ENCODE data around the gene SLCO3A1. TPM values are rescaled to one million over a fixed set of nuclear protein-coding genes. Genes with fewer than 3 reads are reported as not detected.

The SLCO3A1 gene
- total RNA-seq, 2 experiments from 2014 or later: 8.5 to 40.0 TPM

DNA sequence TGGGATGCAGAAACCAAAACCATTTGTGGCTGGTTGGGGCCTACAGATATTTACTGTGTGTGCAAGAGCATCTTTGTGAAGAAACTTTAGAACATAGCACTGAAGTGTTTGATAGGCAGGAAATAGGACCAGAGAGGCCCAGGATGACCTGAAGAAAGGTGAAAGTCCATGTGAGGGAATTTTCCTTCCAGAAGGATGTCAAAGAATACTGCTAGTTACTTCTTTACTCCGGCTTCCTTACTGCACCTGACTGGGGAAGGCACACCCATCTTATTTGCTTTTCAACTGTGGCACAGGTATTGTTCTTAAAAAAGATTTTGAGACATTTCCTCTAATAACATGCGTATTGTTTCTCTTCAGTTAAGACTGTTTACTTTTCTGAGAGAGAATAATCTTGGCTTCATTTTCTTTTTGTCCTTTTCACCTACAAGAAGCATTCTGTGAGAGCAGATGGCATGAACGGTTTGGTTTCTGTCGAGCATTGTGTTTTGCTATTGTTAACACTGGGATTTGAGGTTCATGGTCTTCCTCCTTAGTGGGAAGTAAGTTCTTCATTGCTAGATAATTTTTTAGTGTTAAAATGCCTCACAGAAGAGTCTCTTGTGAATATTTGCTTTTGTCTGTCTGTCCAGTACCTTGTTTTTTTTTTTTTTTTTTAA, 71.5 kb downstream of the SLCO3A1 start:
- BruUV-seq (replicated peaks): no TSS peak
- 0 out of 2 replicates have a peak, but pooled peaks cover 4% of the 10 kb centered on the region for H4K20me1 ChIP-seq (ENCODE audit: insufficient read depth, low read length)
- peaks cover 48% of the 10 kb centered on the region for H3K4me1 ChIP-seq (ENCODE audit: insufficient read depth, low read length, poor library complexity, severe bottlenecking)
- no peak overlapping the region for H3K27ac ChIP-seq (ENCODE audit: low read depth, low read length, poor library complexity, severe bottlenecking)
- TF ChIP-seq, protein P1, sequence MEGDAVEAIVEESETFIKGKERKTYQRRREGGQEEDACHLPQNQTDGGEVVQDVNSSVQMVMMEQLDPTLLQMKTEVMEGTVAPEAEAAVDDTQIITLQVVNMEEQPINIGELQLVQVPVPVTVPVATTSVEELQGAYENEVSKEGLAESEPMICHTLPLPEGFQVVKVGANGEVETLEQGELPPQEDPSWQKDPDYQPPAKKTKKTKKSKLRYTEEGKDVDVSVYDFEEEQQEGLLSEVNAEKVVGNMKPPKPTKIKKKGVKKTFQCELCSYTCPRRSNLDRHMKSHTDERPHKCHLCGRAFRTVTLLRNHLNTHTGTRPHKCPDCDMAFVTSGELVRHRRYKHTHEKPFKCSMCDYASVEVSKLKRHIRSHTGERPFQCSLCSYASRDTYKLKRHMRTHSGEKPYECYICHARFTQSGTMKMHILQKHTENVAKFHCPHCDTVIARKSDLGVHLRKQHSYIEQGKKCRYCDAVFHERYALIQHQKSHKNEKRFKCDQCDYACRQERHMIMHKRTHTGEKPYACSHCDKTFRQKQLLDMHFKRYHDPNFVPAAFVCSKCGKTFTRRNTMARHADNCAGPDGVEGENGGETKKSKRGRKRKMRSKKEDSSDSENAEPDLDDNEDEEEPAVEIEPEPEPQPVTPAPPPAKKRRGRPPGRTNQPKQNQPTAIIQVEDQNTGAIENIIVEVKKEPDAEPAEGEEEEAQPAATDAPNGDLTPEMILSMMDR (conservative IDR thresholded peaks at IDR 0.05; ENCODE audit: low read length): no peak
- TF ChIP-seq EZH2phosphoT487 (IDR thresholded peaks at IDR 0.05; ENCODE audit: borderline replicate concordance, low read depth, low read length): no peak
- no peak overlapping the region for H2AFZ ChIP-seq (ENCODE audit: low read length)
- POLR2A ChIA-PET: no interaction called here
- CTCF ChIA-PET (ENCODE audit: unreplicated experiment): no interaction called here
- peaks cover 59% of the 10 kb centered on the region; the same call in 1 of the 2 replicates for H3K79me2 ChIP-seq (ENCODE audit: insufficient read depth, low read depth, low read length)
- H3K9me2 ChIP-seq (ENCODE audit: insufficient read depth, low read length): no peaks in the 10 kb centered on the region
- no peaks in the 10 kb centered on the region for H3K9me3 ChIP-seq (ENCODE audit: low read length)
- intact Hi-C loops (cut with micrococcal nuclease; ENCODE audit: unreplicated experiment): no loop called here
- 0 out of 2 replicates have a peak, but pooled peaks cover 5% of the 10 kb centered on the region for H3K36me3 ChIP-seq (ENCODE audit: insufficient read depth, low read length)
- no peak overlapping the region for H3K4me3 ChIP-seq (ENCODE audit: low read depth, low read length, poor library complexity, severe bottlenecking)
- no peak overlapping the region for H3K4me2 ChIP-seq (ENCODE audit: low read length)
- DNase-seq (ENCODE audit: low spot score): no peak

DNA sequence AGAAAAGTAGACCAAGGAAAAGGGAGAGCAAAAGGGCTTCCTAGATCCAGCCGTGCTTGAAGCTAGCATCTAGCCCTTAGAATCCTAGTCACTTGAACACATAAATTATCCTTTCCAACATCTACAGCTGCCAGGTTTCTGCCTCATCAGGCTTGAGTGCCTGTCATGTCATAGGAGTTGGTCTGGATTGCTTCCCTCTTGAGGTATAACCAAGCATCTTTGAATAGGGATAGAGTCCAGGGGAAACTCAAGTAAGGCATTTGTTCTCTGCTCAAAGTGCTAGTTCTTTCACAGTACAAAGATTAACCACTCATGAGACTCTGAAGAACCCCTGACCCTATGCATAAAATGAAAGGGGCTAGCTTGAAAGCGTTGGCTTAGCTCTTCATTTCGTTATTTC, 72.3 kb downstream of the SLCO3A1 start:
- no peak for TF ChIP-seq EZH2phosphoT487 (IDR thresholded peaks at IDR 0.05; ENCODE audit: borderline replicate concordance, low read depth, low read length)
- TF ChIP-seq, protein P1 (conservative IDR thresholded peaks at IDR 0.05; ENCODE audit: low read length): no peak
- BruUV-seq (replicated peaks): no TSS peak
- Histone ChIP-seq H3K4me2 (ENCODE audit: low read length) (no peak overlapping the region), H3K79me2 (ENCODE audit: insufficient read depth, low read depth, low read length) (peaks cover 59% of the 10 kb centered on the region; the same call in 1 of the 2 replicates), H3K4me3 (ENCODE audit: low read depth, low read length, poor library complexity, severe bottlenecking) (no peak overlapping the region), H3K9me2 (ENCODE audit: insufficient read depth, low read length) (no peaks in the 10 kb centered on the region), H3K9me3 (ENCODE audit: low read length) (no peaks in the 10 kb centered on the region), H3K36me3 (ENCODE audit: insufficient read depth, low read length) (0 out of 2 replicates have a peak, but pooled peaks cover 5% of the 10 kb centered on the region), H3K27ac (ENCODE audit: low read depth, low read length, poor library complexity, severe bottlenecking) (no peak overlapping the region), H2AFZ (ENCODE audit: low read length) (no peak overlapping the region), H4K20me1 (ENCODE audit: insufficient read depth, low read length) (0 out of 2 replicates have a peak, but pooled peaks cover 4% of the 10 kb centered on the region), H3K4me1 (ENCODE audit: insufficient read depth, low read length, poor library complexity, severe bottlenecking) (peaks cover 42% of the 10 kb centered on the region)
- DNase-seq (ENCODE audit: low spot score): no peak
- POLR2A ChIA-PET: interaction anchor here (0.7 to 1.1 kb wide), 2 partner anchors 11 to 17 kb away, joined by 3 read pairs; no protein-coding TSS in a partner anchor
- CTCF ChIA-PET (ENCODE audit: unreplicated experiment): interaction anchor here (0.6 to 0.8 kb wide), 2 partner anchors 9 to 92 kb away, joined by 3 to 4 read pairs; no protein-coding TSS in a partner anchor
- intact Hi-C loops (cut with micrococcal nuclease; ENCODE audit: unreplicated experiment): no loop called here

DNA sequence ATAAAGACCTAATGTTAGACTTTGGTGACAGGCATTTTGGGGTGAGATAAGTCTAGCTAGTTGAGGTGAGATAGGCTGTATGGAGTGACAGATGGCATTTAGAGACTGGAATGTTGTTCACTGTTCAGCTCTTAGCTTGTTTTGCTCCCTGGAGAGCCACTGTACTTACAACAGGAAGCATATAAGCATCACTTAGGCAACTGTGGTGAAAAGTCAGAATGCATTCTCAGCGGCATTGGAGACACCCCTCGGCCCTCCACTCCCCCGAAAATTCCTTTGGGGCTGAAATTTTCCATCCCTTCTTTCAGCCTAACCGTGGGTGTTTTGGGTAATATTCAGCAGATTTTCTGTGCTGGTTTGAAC, 73.4 kb downstream of the SLCO3A1 start:
- H3K4me2 ChIP-seq (ENCODE audit: low read length): no peak overlapping the region
- H3K9me2 ChIP-seq (ENCODE audit: insufficient read depth, low read length): no peaks in the 10 kb centered on the region
- 0 out of 2 replicates have a peak, but pooled peaks cover 5% of the 10 kb centered on the region for H3K36me3 ChIP-seq (ENCODE audit: insufficient read depth, low read length)
- H3K4me1 ChIP-seq (ENCODE audit: insufficient read depth, low read length, poor library complexity, severe bottlenecking): peaks cover 31% of the 10 kb centered on the region
- H2AFZ ChIP-seq (ENCODE audit: low read length): no peak overlapping the region
- no peak overlapping the region for H3K27ac ChIP-seq (ENCODE audit: low read depth, low read length, poor library complexity, severe bottlenecking)
- intact Hi-C loops (cut with micrococcal nuclease; ENCODE audit: unreplicated experiment): no loop called here
- H3K79me2 ChIP-seq (ENCODE audit: insufficient read depth, low read depth, low read length): peaks cover 48% of the 10 kb centered on the region; the same call in 1 of the 2 replicates
- H3K9me3 ChIP-seq (ENCODE audit: low read length): no peaks in the 10 kb centered on the region
- TF ChIP-seq, protein P1 (conservative IDR thresholded peaks at IDR 0.05; ENCODE audit: low read length): no peak
- TF ChIP-seq EZH2phosphoT487 (IDR thresholded peaks at IDR 0.05; ENCODE audit: borderline replicate concordance, low read depth, low read length): no peak
- CTCF ChIA-PET (ENCODE audit: unreplicated experiment): no interaction called here
- no peak for DNase-seq (ENCODE audit: low spot score)
- H4K20me1 ChIP-seq (ENCODE audit: insufficient read depth, low read length): 0 out of 2 replicates have a peak, but pooled peaks cover 4% of the 10 kb centered on the region
- no peak overlapping the region for H3K4me3 ChIP-seq (ENCODE audit: low read depth, low read length, poor library complexity, severe bottlenecking)
- no TSS peak for BruUV-seq (replicated peaks)
- POLR2A ChIA-PET: interaction anchor here (0.8 to 1.1 kb wide), 3 partner anchors 10 to 15 kb away, joined by 3 to 4 read pairs (median 3); no protein-coding TSS in a partner anchor
